ENCODE data around the gene NRG2.

Gene NRG2

DNA sequence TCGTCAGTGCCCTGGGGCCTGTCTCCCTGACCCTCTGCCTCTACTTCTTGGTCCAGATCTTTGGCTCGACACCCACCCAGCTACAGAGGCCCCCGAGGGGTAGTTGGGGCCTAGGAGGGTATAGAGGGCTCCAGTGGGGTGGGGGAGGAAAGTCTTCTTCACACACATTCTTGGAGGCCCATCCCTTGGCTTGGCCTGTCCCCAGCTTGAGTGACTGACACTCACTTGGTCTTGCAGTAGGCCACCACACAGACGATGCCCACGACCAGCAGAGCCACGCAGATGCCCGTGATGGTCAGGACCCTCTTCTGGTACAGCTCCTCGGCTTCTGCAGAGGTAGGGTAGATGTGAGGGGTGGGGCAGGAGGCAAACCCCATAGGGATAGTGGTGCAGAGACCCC lies 187.6 kb downstream of the NRG2 start:
- H3K9ac ChIP-seq (ENCODE audit: low read length in 5 of 5) = no peak overlapping the region
- peaks cover 0 to 25% (median 16%) of the 10 kb centered on the region in 5 donors for H3K36me3 ChIP-seq (ENCODE audit: control insufficient read depth in 5 of 5, insufficient read depth in 5 of 5, low read length in 5 of 5)
- H3K4me1 ChIP-seq (ENCODE audit: control insufficient read depth in 5 of 5, insufficient read depth in 5 of 5, low read length in 5 of 5) = peaks cover 0 to 1% (median 0%) of the 10 kb centered on the region in 5 donors
- no peak overlapping the region for H3K4me3 ChIP-seq (ENCODE audit: low read depth in 1 of 5, low read length in 5 of 5)
- H3K27ac ChIP-seq (ENCODE audit: low read depth, low read length) = no peak overlapping the region
- no peaks in the 10 kb centered on the region for H3K27me3 ChIP-seq (ENCODE audit: control insufficient read depth in 5 of 5, insufficient read depth in 4 of 5, low read length in 5 of 5)
- H3K9me3 ChIP-seq (ENCODE audit: control insufficient read depth in 5 of 5, low read length in 5 of 5) = no peaks in the 10 kb centered on the region

DNA sequence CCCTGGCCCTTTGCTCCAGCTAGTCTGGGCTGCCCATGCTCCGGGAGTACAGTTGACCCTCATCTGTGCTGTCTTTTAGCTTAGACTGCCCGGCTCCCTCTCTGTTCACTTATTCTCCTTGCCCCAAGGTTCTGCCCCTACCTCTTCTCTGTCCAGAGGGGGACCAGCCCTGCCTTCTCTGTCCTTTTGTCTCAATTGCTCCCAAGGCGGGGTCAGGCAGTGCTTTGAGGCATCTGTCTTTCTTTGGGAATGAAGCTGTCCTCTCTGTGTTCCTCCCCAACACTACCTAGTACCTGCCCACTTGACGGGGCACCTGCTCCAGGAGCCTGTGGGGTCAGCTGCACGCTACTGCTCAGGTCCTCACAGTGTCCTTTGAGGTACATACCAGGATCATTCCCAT lies 188.1 kb downstream of the NRG2 start:
- Histone ChIP-seq H3K4me1 (ENCODE audit: control insufficient read depth in 5 of 5, insufficient read depth in 5 of 5, low read length in 5 of 5) (peaks cover 0 to 6% (median 0%) of the 10 kb centered on the region in 5 donors), H3K9me3 (ENCODE audit: control insufficient read depth in 5 of 5, low read length in 5 of 5) (no peaks in the 10 kb centered on the region), H3K36me3 (ENCODE audit: control insufficient read depth in 5 of 5, insufficient read depth in 5 of 5, low read length in 5 of 5) (peaks cover 0 to 25% (median 16%) of the 10 kb centered on the region in 5 donors), H3K27me3 (ENCODE audit: control insufficient read depth in 5 of 5, insufficient read depth in 4 of 5, low read length in 5 of 5) (no peaks in the 10 kb centered on the region), H3K4me3 (ENCODE audit: low read depth in 1 of 5, low read length in 5 of 5) (no peak overlapping the region), H3K9ac (ENCODE audit: low read length in 5 of 5) (no peak overlapping the region), H3K27ac (ENCODE audit: low read depth, low read length) (no peak overlapping the region)

DNA sequence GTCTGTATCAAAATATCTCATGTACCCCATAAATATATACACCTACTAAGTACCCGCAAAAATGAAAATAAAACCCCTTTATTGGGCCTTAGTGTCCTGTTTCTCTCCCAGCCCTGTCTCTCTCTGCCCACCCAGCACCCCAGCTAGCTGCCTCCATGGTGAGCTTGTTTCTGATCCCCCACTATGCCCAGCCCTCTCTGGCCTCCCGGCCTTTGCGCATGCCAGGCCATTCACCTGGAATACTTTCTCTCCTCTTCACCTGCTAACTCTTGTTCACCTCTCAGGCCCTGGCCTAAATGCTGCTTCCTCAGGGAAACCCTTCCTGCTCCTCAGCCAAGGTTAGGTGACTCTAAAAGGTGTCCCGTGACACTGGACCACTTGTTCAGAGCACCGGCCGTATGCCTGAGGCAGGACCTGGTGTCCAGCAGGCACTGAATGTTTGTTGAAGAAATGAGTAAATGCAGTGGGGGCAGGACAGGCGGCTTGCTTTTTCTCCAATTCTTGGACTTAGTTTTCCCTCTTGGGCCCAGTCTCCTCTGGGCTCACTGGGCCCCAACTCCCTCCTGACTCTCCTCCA lies 189.0 kb downstream of the NRG2 start:
- no peak overlapping the region for H3K27ac ChIP-seq (ENCODE audit: low read depth, low read length)
- H3K9me3 ChIP-seq (ENCODE audit: control insufficient read depth in 5 of 5, low read length in 5 of 5) = no peaks in the 10 kb centered on the region
- no peak overlapping the region for H3K9ac ChIP-seq (ENCODE audit: low read length in 5 of 5)
- H3K4me3 ChIP-seq (ENCODE audit: low read depth in 1 of 5, low read length in 5 of 5) = no peak overlapping the region
- peaks cover 0 to 14% (median 0%) of the 10 kb centered on the region in 5 donors for H3K4me1 ChIP-seq (ENCODE audit: control insufficient read depth in 5 of 5, insufficient read depth in 5 of 5, low read length in 5 of 5)
- no peaks in the 10 kb centered on the region for H3K27me3 ChIP-seq (ENCODE audit: control insufficient read depth in 5 of 5, insufficient read depth in 4 of 5, low read length in 5 of 5)
- peaks cover 0 to 25% (median 16%) of the 10 kb centered on the region in 5 donors for H3K36me3 ChIP-seq (ENCODE audit: control insufficient read depth in 5 of 5, insufficient read depth in 5 of 5, low read length in 5 of 5)

DNA sequence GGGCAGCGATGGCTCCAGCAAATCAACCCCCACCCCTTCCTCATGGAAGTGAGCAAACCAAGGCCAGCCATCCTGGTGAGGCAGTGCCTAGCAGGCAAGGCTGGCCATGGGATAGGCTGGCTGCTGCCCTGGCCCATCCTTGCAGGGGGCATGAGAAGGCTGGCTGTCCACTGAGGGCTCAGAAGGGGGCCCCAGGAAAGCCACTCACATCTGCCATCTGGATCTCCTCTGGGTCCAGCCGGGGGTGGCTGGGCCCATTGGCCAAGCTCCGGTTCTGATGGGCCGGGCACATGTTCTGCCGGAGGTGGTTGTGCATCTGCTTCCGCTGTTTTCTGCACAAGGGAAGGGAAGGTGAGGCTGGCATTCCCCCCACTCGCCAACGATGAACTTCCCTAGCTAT lies 190.4 kb downstream of the NRG2 start:
- Histone ChIP-seq H3K9me3 (ENCODE audit: control insufficient read depth in 5 of 5, low read length in 5 of 5) (no peaks in the 10 kb centered on the region), H3K4me3 (ENCODE audit: low read depth in 1 of 5, low read length in 5 of 5) (no peak overlapping the region), H3K36me3 (ENCODE audit: control insufficient read depth in 5 of 5, insufficient read depth in 5 of 5, low read length in 5 of 5) (peaks cover 0 to 24% (median 16%) of the 10 kb centered on the region in 5 donors), H3K27me3 (ENCODE audit: control insufficient read depth in 5 of 5, insufficient read depth in 4 of 5, low read length in 5 of 5) (no peaks in the 10 kb centered on the region), H3K4me1 (ENCODE audit: control insufficient read depth in 5 of 5, insufficient read depth in 5 of 5, low read length in 5 of 5) (peaks cover 0 to 15% (median 0%) of the 10 kb centered on the region in 5 donors), H3K9ac (ENCODE audit: low read length in 5 of 5) (no peak overlapping the region), H3K27ac (ENCODE audit: low read depth, low read length) (no peak overlapping the region)

DNA sequence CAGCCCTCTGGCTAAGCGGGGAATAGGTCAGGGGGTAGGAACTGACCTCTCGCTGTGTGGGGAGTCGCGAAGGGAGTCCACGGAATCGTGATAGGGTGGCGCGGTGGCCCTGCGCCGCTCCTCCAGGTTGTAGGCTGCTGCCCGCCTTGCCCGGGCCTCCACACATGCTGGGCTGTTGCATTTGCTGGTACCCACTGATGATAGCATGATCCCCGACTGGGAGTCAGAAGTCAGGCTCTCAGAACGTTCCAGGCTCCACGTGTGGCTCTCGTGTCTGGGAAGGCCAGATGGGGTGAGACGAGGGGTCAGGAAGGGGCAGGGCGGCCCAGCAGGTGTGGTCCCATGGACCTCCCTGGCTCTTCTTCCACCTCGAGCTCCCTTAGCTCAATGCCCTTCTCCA lies 191.5 kb downstream of the NRG2 start:
- Histone ChIP-seq H3K9me3 (ENCODE audit: control insufficient read depth in 5 of 5, low read length in 5 of 5) (no peaks in the 10 kb centered on the region), H3K4me3 (ENCODE audit: low read depth in 1 of 5, low read length in 5 of 5) (no peak overlapping the region), H3K9ac (ENCODE audit: low read length in 5 of 5) (no peak overlapping the region), H3K36me3 (ENCODE audit: control insufficient read depth in 5 of 5, insufficient read depth in 5 of 5, low read length in 5 of 5) (peaks cover 0 to 21% (median 16%) of the 10 kb centered on the region in 5 donors), H3K4me1 (ENCODE audit: control insufficient read depth in 5 of 5, insufficient read depth in 5 of 5, low read length in 5 of 5) (peaks cover 0 to 18% (median 0%) of the 10 kb centered on the region in 5 donors), H3K27ac (ENCODE audit: low read depth, low read length) (no peak overlapping the region), H3K27me3 (ENCODE audit: control insufficient read depth in 5 of 5, insufficient read depth in 4 of 5, low read length in 5 of 5) (peaks cover 0 to 2% (median 0%) of the 10 kb centered on the region in 5 donors)

DNA sequence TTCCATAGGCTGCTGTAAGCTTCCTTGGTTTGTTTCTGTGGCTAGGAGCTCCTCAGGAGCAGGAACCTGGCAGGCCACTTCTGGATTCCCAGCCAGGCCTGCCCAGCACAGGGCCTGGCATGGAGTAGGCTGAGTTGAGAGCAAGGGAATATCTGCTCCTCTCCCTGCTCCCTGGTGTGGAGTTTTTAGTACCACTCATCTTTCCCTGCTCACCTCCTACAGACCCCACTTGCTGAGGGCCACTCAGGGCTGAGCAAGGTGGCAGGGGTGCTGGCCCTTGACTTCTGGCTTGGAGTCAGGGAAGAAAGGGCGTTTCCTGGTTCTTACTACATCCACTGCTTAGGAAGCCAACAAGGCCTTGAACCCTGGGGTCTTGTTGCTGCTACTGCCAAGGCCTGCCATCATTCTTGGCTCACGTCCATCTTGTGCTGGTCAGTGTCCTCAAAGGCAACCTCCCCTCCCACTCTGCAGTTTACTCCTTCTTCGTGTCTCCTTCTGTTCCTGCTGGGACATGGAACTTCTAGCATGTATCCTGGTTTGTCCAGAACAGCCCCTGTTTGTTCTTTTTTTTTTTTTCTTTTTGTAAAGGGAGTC lies 192.6 kb downstream of the NRG2 start:
- no peak overlapping the region for H3K4me3 ChIP-seq (ENCODE audit: low read depth in 1 of 5, low read length in 5 of 5)
- no peaks in the 10 kb centered on the region for H3K9me3 ChIP-seq (ENCODE audit: control insufficient read depth in 5 of 5, low read length in 5 of 5)
- peaks cover 0 to 23% (median 0%) of the 10 kb centered on the region in 5 donors for H3K4me1 ChIP-seq (ENCODE audit: control insufficient read depth in 5 of 5, insufficient read depth in 5 of 5, low read length in 5 of 5)
- no peak overlapping the region for H3K27ac ChIP-seq (ENCODE audit: low read depth, low read length)
- H3K27me3 ChIP-seq (ENCODE audit: control insufficient read depth in 5 of 5, insufficient read depth in 4 of 5, low read length in 5 of 5) = peaks cover 0 to 5% (median 4%) of the 10 kb centered on the region in 5 donors
- H3K9ac ChIP-seq (ENCODE audit: low read length in 5 of 5) = no peak overlapping the region
- peaks cover 0 to 21% (median 16%) of the 10 kb centered on the region in 5 donors for H3K36me3 ChIP-seq (ENCODE audit: control insufficient read depth in 5 of 5, insufficient read depth in 5 of 5, low read length in 5 of 5)

DNA sequence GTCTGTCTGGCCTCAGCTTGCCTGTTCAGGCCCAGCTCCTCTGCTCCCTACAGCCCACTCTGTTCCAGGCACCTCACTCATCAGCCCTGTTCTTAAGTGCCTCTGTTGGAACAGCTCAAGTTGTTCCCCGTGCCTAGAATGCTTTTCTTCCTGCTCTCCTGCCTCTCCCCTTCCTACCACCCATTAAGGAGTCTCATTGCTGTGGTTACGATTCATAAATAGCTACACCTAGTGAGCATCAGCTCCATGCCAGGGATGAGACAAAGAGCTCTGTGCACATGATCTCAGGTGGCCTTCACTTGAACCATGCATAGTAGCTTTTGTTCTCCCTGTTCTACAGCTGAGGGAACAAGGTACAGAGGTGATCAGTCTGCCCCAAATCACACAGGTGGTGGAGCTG lies 193.2 kb downstream of the NRG2 start:
- H3K27me3 ChIP-seq (ENCODE audit: control insufficient read depth in 5 of 5, insufficient read depth in 4 of 5, low read length in 5 of 5) = peaks cover 0 to 9% (median 4%) of the 10 kb centered on the region in 5 donors
- no peak overlapping the region for H3K27ac ChIP-seq (ENCODE audit: low read depth, low read length)
- H3K9ac ChIP-seq (ENCODE audit: low read length in 5 of 5) = peak overlapping the region in 1 of 5 donors; percentile 37
- H3K9me3 ChIP-seq (ENCODE audit: control insufficient read depth in 5 of 5, low read length in 5 of 5) = no peaks in the 10 kb centered on the region
- peaks cover 0 to 20% (median 16%) of the 10 kb centered on the region in 5 donors for H3K36me3 ChIP-seq (ENCODE audit: control insufficient read depth in 5 of 5, insufficient read depth in 5 of 5, low read length in 5 of 5)
- H3K4me1 ChIP-seq (ENCODE audit: control insufficient read depth in 5 of 5, insufficient read depth in 5 of 5, low read length in 5 of 5) = peaks cover 0 to 23% (median 0%) of the 10 kb centered on the region in 5 donors
- no peak overlapping the region for H3K4me3 ChIP-seq (ENCODE audit: low read depth in 1 of 5, low read length in 5 of 5)

DNA sequence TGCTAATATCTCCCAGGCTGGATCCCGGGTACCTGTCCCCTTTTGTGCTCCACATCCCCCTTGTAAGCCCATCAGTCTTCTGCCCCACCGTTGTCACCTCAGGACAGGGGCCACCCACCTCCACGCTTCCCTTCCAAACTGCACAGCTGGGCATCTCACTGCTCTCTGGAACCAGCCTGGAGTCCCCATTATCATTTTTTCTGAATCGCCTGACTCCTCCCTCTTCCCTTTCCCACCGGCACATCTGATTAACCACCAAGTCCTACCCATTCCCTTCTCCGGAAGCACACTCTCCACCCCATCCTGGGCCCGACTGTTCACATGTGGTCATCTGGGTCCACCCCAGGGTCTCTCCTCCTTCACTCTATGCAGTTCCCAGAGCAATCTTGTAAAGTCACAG lies 193.6 kb downstream of the NRG2 start:
- Histone ChIP-seq H3K9me3 (ENCODE audit: control insufficient read depth in 5 of 5, low read length in 5 of 5) (no peaks in the 10 kb centered on the region), H3K4me3 (ENCODE audit: low read depth in 1 of 5, low read length in 5 of 5) (no peak overlapping the region), H3K27ac (ENCODE audit: low read depth, low read length) (no peak overlapping the region), H3K36me3 (ENCODE audit: control insufficient read depth in 5 of 5, insufficient read depth in 5 of 5, low read length in 5 of 5) (peaks cover 0 to 20% (median 16%) of the 10 kb centered on the region in 5 donors), H3K4me1 (ENCODE audit: control insufficient read depth in 5 of 5, insufficient read depth in 5 of 5, low read length in 5 of 5) (peaks cover 0 to 23% (median 0%) of the 10 kb centered on the region in 5 donors), H3K27me3 (ENCODE audit: control insufficient read depth in 5 of 5, insufficient read depth in 4 of 5, low read length in 5 of 5) (peaks cover 0 to 9% (median 4%) of the 10 kb centered on the region in 5 donors), H3K9ac (ENCODE audit: low read length in 5 of 5) (peak overlapping the region in 1 of 5 donors; percentile 37)

DNA sequence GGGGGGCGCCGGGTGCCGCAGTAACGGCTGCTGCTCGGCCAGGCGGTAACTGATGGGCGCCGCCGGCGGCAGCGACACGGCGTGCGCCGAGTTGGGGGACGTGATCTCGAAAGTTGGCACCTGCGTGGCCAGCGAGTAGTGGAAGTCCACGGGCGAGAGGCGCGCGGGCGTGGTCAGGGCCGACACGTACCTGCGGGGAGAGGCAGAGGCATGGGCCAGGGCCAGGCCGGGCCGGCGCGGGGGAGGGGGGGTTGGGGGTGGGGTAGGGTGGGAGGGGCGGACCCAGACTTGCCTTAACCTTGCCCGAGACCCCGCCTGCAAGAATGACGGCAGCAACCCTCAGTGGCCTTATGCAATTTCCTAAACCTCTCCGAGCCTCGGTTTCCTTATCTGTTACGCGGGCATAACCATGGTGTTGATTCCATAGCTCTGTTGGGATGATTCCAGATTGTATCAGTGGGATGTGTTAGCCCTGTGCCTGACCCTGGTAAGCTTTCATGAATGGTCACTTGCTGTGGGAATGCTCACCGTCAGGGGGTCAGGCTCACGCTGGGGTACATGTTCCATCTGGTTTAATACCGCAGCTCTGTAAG lies 194.5 kb downstream of the NRG2 start:
- no peak overlapping the region for H3K9ac ChIP-seq (ENCODE audit: low read length in 5 of 5)
- peaks cover 0 to 20% (median 16%) of the 10 kb centered on the region in 5 donors for H3K36me3 ChIP-seq (ENCODE audit: control insufficient read depth in 5 of 5, insufficient read depth in 5 of 5, low read length in 5 of 5)
- H3K9me3 ChIP-seq (ENCODE audit: control insufficient read depth in 5 of 5, low read length in 5 of 5) = no peaks in the 10 kb centered on the region
- H3K4me3 ChIP-seq (ENCODE audit: low read depth in 1 of 5, low read length in 5 of 5) = peak overlapping the region in 4 of 5 donors; percentile 53 to 67 (median 60)
- H3K4me1 ChIP-seq (ENCODE audit: control insufficient read depth in 5 of 5, insufficient read depth in 5 of 5, low read length in 5 of 5) = peaks cover 0 to 23% (median 0%) of the 10 kb centered on the region in 5 donors
- no peak overlapping the region for H3K27ac ChIP-seq (ENCODE audit: low read depth, low read length)
- H3K27me3 ChIP-seq (ENCODE audit: control insufficient read depth in 5 of 5, insufficient read depth in 4 of 5, low read length in 5 of 5) = peaks cover 0 to 10% (median 4%) of the 10 kb centered on the region in 5 donors
